GM21360 (cell line): ENCODE results near the gene RGMB.
A peak's percentile ranks its signal among the peaks of the same experiment; 100 is the strongest.

Experiments used
- ATAC-seq: cut with Tn5 transposase; IDR thresholded peaks from one replicate; pipeline ENCODE4 v1.9.1; 2021; ENCODE audit warnings: mild to moderate bottlenecking, moderate library complexity; ENCODE audit not compliant: unreplicated experiment

RGMB gene

DNA sequence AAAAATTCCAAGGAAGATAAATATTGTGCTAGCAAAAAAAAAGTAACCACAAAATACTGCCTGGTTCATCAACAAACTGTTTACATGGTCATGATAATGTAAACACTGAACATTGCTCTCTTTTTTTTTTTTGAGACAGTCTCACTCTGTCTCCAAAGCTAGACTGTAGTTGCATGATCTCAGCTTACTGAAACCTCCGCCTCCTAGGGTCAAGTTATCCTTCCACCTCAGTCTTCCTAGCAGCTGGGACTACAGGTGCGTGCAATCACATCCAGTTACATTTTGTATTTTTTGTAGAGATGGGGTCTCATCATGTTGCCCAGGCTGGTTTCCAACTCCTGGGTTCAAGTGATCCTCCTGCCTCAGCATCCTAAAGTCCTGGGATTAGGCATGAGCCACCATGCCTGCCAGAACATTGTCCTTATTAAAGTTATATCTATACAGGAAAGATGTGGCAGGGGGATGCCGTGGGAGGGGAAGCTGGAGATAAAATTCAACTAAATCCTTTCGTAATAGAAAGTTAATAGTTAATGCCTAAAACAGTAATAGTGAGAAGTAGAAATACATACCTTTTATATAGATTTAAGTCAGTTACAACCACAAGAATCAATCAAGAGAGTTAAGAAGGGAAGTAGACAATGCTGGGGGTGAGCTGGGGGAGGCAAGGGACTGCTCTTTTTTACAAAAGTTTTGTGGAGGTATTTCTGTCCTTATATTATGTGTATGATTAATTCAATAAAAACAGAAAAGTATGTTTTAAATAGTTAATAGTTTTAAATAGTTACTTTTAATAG is 52.3 kb downstream of the RGMB start:
- no peak for ATAC-seq

DNA sequence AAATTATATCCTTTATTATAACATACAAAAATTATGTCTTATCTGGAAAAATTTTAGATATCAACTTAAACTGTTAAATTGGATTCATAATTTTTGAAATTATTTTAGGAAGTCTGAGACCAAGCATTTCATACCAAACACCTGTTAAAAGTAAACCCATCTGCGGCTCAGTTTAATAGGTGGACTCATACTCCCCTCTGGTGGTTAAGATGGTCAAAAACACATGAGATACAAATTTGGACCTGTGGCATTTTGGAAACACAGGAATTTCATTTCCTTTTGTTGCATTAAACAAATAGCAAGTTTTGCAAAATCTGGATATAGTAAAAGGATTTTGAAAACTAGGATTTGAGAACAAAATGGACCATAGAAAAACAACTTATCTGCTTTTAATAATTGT is 53.7 kb downstream of the RGMB start:
- ATAC-seq = no peak

DNA sequence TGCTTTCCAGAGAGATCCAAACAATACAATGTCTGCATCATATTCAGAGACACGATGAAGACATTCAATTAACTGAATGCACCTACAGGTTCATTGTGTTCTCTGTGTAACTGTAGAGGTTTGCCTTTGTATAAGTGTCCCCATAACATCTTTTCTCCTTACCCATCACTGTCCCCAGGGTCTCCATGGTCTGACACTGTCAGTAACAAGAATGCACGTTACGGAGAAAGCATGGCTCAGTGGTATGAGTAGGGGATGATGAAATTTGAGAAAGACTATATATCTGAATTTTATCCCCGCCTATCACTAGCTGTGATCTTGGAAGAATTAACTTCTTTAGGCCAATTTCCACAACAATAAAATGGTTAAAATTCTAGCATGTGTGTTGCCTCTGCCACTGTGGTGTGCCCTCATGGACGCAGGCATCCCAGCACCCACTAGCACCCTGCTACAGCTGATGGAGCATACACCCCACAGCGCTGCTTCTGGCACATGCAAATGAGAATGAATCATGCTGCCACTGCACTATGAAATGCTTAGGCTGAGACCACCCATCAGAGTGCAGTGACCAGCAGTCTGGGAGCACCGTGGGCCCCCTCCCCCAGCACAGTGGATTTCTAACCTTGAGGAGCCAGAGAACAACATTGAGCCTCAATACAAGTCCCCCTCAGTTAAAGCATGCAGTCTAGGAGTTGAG is 54.3 kb downstream of the RGMB start:
- no peak for ATAC-seq

DNA sequence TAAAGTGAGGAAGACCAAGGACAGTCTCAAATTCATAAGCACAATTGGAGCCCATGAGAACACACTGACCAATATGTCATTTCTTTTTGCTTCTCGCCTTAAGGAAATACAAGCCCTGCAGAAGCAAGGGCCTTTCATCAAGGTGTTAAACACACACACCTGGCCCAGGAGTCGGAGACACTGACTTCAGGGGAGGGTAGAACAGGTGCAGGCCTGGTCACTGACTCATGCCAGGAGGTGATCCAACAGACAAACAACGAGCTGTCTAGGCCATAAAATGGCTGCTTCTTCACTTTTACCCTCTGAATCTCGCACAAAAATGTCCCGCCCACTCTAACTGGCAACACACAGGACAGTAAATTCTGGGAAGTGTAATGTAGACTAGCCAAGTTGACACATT is 62.7 kb downstream of the RGMB start:
- no peak for ATAC-seq

DNA sequence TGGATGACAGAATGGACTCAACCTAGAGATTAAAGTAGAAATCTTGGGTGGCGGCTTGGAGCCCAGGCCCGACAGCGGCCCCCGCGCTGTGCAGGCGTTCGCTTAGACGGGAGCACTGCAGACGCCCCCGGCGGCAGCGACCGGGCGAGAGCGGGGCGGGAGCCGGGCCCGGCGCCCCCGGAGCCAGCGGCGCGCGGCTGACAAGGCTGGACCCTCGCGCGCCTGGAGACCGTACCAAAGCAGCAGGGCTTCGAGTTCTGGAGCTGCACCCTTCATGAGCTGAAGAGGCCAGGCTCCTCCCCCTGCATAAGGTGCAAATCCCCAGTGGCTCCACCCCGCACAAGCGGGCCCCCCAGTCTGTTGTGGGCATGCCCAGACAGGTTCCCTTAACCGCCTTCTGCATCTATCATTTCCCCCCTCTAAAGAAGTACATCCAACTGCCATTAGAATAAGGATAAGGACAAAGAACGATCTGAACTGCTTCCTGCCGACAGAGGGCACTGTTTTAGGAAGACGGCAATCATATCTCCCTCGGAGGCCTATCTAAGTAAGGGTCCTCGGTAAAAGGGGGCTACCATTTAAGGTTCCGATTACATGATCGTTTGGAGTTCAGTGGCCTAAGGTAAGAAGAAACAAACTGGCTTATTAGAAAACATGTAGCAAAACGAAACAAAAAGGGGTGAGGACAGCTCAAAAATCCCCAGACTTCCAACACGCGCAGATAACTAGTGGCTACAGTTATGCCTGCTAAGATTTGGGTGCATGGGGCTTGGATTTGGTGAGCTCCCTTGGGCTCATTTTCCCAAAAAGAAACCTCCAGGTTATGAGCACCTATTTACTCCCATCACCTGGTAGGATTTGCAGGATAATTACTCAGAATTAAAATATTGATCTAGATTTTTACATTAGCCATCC is 66.3 kb downstream of the RGMB start:
- ATAC-seq = peak; percentile 67

DNA sequence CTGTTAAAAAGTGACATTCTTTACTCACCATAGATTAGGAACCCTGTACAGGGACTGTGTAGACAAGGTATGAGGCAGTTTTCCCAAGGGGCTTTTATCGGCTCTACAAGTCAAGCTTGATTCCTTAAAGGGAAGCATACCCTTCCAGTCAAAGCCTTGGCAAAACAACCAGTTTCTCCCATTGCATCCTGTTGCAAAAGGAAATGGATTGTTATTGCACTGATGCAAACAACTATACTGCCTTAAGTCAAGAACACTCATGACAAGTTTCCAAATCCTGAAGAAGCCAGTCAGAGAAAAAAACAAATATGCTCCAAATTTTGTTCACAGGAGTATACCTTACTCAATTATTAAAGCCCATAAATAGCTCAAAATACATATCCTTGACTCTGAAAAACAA is 67.5 kb downstream of the RGMB start:
- no peak for ATAC-seq

DNA sequence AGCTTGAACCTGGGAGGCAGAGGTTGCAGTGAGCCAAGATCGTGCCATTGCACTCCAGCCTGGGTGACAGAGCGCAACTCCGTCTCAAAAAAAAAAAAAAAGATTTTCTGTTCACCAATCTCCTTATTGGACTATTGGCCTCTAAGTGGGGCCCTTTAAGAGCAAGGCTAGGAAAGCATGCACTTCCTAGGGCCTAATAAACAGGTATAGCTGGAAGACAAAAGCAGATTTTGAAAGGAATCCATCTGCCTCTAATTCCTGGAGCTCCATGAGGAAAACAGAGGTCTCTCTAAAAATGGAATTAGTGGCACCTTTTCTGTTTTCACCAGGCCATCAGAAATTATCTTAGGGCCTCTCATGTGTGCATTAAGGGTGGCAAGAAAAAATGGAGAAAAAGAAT is 70.0 kb downstream of the RGMB start:
- ATAC-seq = no peak

DNA sequence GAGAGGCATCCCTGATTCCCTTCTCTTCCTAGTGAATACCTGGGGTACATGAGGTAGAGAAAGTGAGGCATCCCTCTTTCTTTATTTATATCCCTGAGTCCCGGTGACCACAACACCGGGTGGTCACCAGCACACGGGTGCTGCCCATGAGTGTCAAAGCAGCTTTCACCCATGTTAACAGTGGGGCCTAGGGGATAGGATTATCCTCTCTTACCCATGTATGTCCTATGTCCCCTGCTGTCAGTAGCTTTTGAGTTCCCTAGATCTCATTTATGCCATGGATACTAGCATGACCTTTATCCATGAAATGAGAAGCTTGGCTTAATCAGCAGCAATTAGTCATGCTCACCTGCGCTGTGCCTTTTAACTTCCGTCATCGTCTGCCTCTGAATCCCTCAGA is 71.4 kb downstream of the RGMB start:
- ATAC-seq = no peak

DNA sequence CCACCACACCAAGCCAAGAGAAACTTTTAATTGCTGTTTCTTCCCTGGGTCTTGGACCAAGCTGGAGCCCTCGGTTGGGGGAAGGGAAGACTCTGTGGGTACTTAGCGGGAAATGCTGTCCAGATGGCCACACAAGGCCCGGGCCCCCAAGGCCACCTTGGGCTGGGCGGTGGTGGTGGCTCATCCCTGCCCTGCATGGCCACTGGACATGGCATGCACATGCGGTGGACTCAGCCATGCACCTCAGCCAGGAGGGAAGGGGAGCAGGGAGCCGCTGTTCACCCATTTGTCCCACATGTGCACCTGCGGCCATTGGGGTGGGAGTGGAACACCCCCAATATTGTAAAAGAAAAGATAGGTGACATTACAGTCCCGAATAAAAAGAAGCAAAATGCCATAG is 72.4 kb downstream of the RGMB start:
- no peak for ATAC-seq
